BE2C (cell line): ENCODE results near the gene KCNJ14.
A peak's percentile ranks its signal among the peaks of the same experiment; 100 is the strongest.

ENCODE experiments used
- DNase-seq: peaks from one replicate; pipeline ENCODE4 v3.0.0-alpha.2; 2020
- H3K27me3 ChIP-seq: fragments of 250-450 bp; sonication (Bioruptor Pico); 2 replicates; pipeline ENCODE4 v1.5.1; 2020; ENCODE audit warnings: mild to moderate bottlenecking
- H3K36me3 ChIP-seq: fragments of 250-450 bp; sonication (Bioruptor Pico); 2 replicates; pipeline ENCODE4 v1.5.1; 2020; ENCODE audit warnings: mild to moderate bottlenecking
- H3K4me1 ChIP-seq: fragments of 250-450 bp; sonication (Bioruptor Pico); 2 replicates; pipeline ENCODE4 v1.5.1; 2020
- H3K4me3 ChIP-seq: 2 replicates; pipeline ENCODE4 v1.5.1; 2011; ENCODE audit warnings: low read depth, low read length
- H3K9me3 ChIP-seq: fragments of 250-450 bp; sonication (Bioruptor Pico); 2 replicates; pipeline ENCODE4 v1.5.1; 2020
- TF ChIP-seq, protein P1 (sequence below): IDR thresholded peaks from 2 replicates; pipeline ENCODE4 v1.5.1; 2012; ENCODE audit warnings: mild to moderate bottlenecking, low read depth, low read length

Gene KCNJ14

GRCh38 chr19:48418317-48419064 lies 36.9 kb upstream of the KCNJ14 start:
- Histone ChIP-seq H3K27me3 (peaks cover 5% of the 10 kb centered on the region), H3K4me1 (no peaks in the 10 kb centered on the region), H3K36me3 (no peaks in the 10 kb centered on the region), H3K9me3 (no peaks in the 10 kb centered on the region), H3K4me3 (no peak overlapping the region)
- DNase-seq, result no peak
- TF ChIP-seq, protein P1, sequence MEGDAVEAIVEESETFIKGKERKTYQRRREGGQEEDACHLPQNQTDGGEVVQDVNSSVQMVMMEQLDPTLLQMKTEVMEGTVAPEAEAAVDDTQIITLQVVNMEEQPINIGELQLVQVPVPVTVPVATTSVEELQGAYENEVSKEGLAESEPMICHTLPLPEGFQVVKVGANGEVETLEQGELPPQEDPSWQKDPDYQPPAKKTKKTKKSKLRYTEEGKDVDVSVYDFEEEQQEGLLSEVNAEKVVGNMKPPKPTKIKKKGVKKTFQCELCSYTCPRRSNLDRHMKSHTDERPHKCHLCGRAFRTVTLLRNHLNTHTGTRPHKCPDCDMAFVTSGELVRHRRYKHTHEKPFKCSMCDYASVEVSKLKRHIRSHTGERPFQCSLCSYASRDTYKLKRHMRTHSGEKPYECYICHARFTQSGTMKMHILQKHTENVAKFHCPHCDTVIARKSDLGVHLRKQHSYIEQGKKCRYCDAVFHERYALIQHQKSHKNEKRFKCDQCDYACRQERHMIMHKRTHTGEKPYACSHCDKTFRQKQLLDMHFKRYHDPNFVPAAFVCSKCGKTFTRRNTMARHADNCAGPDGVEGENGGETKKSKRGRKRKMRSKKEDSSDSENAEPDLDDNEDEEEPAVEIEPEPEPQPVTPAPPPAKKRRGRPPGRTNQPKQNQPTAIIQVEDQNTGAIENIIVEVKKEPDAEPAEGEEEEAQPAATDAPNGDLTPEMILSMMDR, result no peak

DNA sequence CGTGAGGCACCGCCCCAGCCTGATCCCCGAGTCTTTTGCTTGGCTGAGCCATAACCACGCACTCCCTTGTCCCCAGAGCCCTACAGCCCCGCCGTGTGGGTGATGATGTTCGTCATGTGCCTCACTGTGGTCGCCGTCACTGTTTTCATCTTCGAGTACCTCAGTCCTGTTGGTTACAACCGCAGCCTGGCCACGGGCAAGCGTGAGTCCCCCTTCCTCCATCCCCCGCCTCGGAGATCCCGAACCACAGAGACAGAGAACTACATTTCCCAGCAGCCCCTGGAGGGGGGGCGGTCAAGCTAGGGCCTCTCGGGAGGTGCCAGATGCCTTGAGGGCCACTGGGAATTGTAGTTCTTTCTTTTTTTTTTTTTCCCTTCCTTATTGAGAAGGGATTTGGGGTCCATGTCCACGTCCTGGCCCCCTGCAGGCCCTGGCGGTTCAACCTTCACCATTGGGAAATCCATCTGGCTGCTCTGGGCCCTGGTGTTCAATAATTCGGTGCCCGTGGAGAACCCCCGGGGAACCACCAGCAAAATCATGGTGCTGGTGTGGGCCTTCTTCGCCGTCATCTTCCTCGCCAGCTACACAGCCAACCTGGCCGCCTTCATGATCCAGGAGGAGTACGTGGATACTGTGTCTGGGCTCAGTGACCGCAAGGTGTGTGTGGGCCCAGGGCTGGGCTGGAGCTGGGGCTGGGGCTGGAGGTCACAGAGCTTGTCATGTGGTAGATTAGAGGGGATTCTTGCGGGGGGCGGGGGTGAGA lies 36.0 kb upstream of the KCNJ14 start:
- Histone ChIP-seq H3K4me1 (no peaks in the 10 kb centered on the region), H3K27me3 (peaks cover 5% of the 10 kb centered on the region), H3K36me3 (no peaks in the 10 kb centered on the region), H3K9me3 (no peaks in the 10 kb centered on the region), H3K4me3 (no peak overlapping the region)
- DNase-seq, result peak; percentile 82
- TF ChIP-seq, protein P1, result no peak

- TF ChIP-seq, protein P1, result no peak
- Histone ChIP-seq H3K4me3 (no peak overlapping the region), H3K4me1 (no peaks in the 10 kb centered on the region), H3K27me3 (no peaks in the 10 kb centered on the region), H3K9me3 (no peaks in the 10 kb centered on the region), H3K36me3 (no peaks in the 10 kb centered on the region)
- DNase-seq, result no peak
Observed at GRCh38 chr19:48421548-48421947, 33.8 kb upstream of the KCNJ14 start.

DNA sequence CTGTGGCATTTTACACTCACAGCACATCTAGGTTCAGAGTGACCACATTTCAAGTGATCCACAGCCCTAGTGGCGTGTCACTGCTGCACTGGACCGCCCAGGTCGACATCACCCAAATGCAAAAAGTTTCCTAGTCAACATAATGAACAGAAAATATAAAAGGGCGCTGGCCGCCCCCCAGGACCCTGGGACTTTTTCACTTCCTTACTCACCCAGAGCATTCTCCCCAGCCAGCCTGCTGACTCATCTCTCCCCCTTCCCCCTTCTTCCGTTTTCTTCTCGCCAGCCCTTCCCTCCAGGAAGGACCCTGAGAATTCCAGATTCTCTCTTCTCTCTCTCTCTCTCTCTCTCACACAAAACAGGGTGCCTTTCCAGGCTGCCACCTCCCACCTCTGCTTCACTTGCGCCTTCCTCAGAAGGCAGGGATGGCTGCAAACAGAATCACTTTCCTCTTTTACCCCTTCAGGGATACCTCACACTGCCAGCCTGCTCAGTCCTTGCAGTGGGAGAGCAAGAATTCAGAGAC lies 30.6 kb upstream of the KCNJ14 start:
- Histone ChIP-seq H3K27me3 (no peaks in the 10 kb centered on the region), H3K9me3 (no peaks in the 10 kb centered on the region), H3K36me3 (no peaks in the 10 kb centered on the region), H3K4me1 (no peaks in the 10 kb centered on the region), H3K4me3 (no peak overlapping the region)
- DNase-seq, result no peak
- TF ChIP-seq, protein P1, result no peak

- no peak for DNase-seq
- H3K4me3 ChIP-seq, result no peak overlapping the region
- H3K4me1 ChIP-seq, result no peaks in the 10 kb centered on the region
- H3K36me3 ChIP-seq, result no peaks in the 10 kb centered on the region
- no peaks in the 10 kb centered on the region for H3K9me3 ChIP-seq
- TF ChIP-seq, protein P1, result no peak
- no peaks in the 10 kb centered on the region for H3K27me3 ChIP-seq
Observed at GRCh38 chr19:48428670-48429069, 26.7 kb upstream of the KCNJ14 start.
